ENCODE measurements around the gene UNC13D. TPM values are rescaled to one million over a fixed set of nuclear protein-coding genes. Genes with fewer than 3 reads are reported as not detected.

Gene UNC13D
- total RNA-seq, 4 donors from 2014 or later: 3.0 to 48.3 (median 16.2) TPM

- DNase-seq: no peak
- no peak overlapping the region for H3K27ac ChIP-seq
These were observed 37.2 kb downstream of the UNC13D start for GRCh38 chr17:75806822-75807500.

GRCh38 chr17:75803883-75804282 is 40.3 kb downstream of the UNC13D start:
- H3K4me1 ChIP-seq: no peaks in the 10 kb centered on the region
- H3K9me3 ChIP-seq: no peaks in the 10 kb centered on the region
- H3K27ac ChIP-seq: no peak overlapping the region
- no peak for TF ChIP-seq POLR2AphosphoS5 (IDR thresholded peaks at IDR 0.05)
- no peak for TF ChIP-seq CTCF (IDR thresholded peaks at IDR 0.05)
- no peak for TF ChIP-seq POLR2A (IDR thresholded peaks at IDR 0.05)
- no peak overlapping the region for H3K4me3 ChIP-seq
- peaks cover 0 to 7% (median 0%) of the 10 kb centered on the region in 4 donors for H3K36me3 ChIP-seq
- no peaks in the 10 kb centered on the region for H3K27me3 ChIP-seq
- WGBS, 2 donors (ENCODE audit: low coverage in 1 of 2): 96% methylated on average over 1 of the region's 1 CpG; no CpG with 5 or more reads in 1 of the 2 donors
- in situ Hi-C loops (cut with MboI; ENCODE audit: low pct_ligation_motif_present in 1 of 4, low pct_unique_long_range_greater_than_20kb in 1 of 4, low sequenced_read_pairs in 3 of 4) (no loop called here), intact Hi-C loops (cut with DNase I; ENCODE audit: low total_unique reads) (no loop called here)
- no peak for DNase-seq

More at GRCh38 chr17:75806822-75807500, 37.2 kb downstream of the UNC13D start:
- Histone ChIP-seq H3K4me1 (no peaks in the 10 kb centered on the region), H3K36me3 (peaks cover 0 to 6% (median under 1%) of the 10 kb centered on the region in 4 donors), H3K4me3 (no peak overlapping the region), H3K9me3 (no peaks in the 10 kb centered on the region), H3K27me3 (no peaks in the 10 kb centered on the region)
- WGBS, 2 donors (ENCODE audit: low coverage in 1 of 2): 92% methylated on average over 4 of the region's 4 CpGs; no CpG with 5 or more reads in 1 of the 2 donors
- intact Hi-C loops (cut with DNase I; ENCODE audit: low total_unique reads) (no loop called here), in situ Hi-C loops (cut with MboI; ENCODE audit: low pct_ligation_motif_present in 1 of 4, low pct_unique_long_range_greater_than_20kb in 1 of 4, low sequenced_read_pairs in 3 of 4) (no loop called here)
- no peak for TF ChIP-seq POLR2A (IDR thresholded peaks at IDR 0.05)
- no peak for TF ChIP-seq EP300 (IDR thresholded peaks at IDR 0.05; ENCODE audit: low read depth)
- TF ChIP-seq POLR2AphosphoS5 (IDR thresholded peaks at IDR 0.05): no peak
- no peak for TF ChIP-seq CTCF (IDR thresholded peaks at IDR 0.05)

GRCh38 chr17:75799402-75799801 is 44.8 kb downstream of the UNC13D start:
- Histone ChIP-seq H3K4me3 (no peak overlapping the region), H3K27ac (no peak overlapping the region), H3K27me3 (no peaks in the 10 kb centered on the region), H3K4me1 (no peaks in the 10 kb centered on the region), H3K9me3 (no peaks in the 10 kb centered on the region), H3K36me3 (peaks cover 0 to 14% (median 4%) of the 10 kb centered on the region in 4 donors)
- TF ChIP-seq CTCF (IDR thresholded peaks at IDR 0.05) (no peak), POLR2AphosphoS5 (IDR thresholded peaks at IDR 0.05) (no peak), EP300 (IDR thresholded peaks at IDR 0.05; ENCODE audit: low read depth) (no peak), POLR2A (IDR thresholded peaks at IDR 0.05) (no peak)
- WGBS, 2 donors (ENCODE audit: low coverage in 1 of 2): 78 to 86% methylated on average over 1 to 4 of the region's 4 CpGs
- DNase-seq: no peak
- in situ Hi-C loops (cut with MboI; ENCODE audit: low pct_ligation_motif_present in 1 of 4, low pct_unique_long_range_greater_than_20kb in 1 of 4, low sequenced_read_pairs in 3 of 4) (no loop called here), intact Hi-C loops (cut with DNase I; ENCODE audit: low total_unique reads) (no loop called here)

GRCh38 chr17:75795820-75796607 is 48.2 kb downstream of the UNC13D start:
- no peak overlapping the region for H3K27ac ChIP-seq
- H3K4me1 ChIP-seq: no peaks in the 10 kb centered on the region
- no peak overlapping the region for H3K4me3 ChIP-seq
- H3K9me3 ChIP-seq: no peaks in the 10 kb centered on the region
- DNase-seq: no peak
- peaks cover 0 to 20% (median 4%) of the 10 kb centered on the region in 4 donors for H3K36me3 ChIP-seq
- 76 to 92% methylated on average over 3 to 8 of the region's 8 CpGs for WGBS, 2 donors (ENCODE audit: low coverage in 1 of 2)
- in situ Hi-C loops (cut with MboI; ENCODE audit: low pct_ligation_motif_present in 1 of 4, low pct_unique_long_range_greater_than_20kb in 1 of 4, low sequenced_read_pairs in 3 of 4): no loop called here
- intact Hi-C loops (cut with DNase I; ENCODE audit: low total_unique reads): no loop called here
- H3K27me3 ChIP-seq: no peaks in the 10 kb centered on the region
- TF ChIP-seq POLR2A (IDR thresholded peaks at IDR 0.05): no peak

Measured in transverse colon (tissue), 4 donors.